GM13976 (cell line): ENCODE measurements around the gene AEN.

Experiments used
- DNase-seq: peaks from one replicate; pipeline ENCODE4 v3.0.0; 2012; ENCODE audit warnings: low spot score
- CTCF ChIP-seq: IDR thresholded peaks from 2 replicates; pipeline ENCODE4 v1.5.1; 2012; ENCODE audit warnings: borderline replicate concordance, mild to moderate bottlenecking; ENCODE audit not compliant: insufficient read depth; ENCODE audit errors: extremely low read depth, missing control alignments, control extremely low read depth
- in situ Hi-C: fragments of 300-500 bp; cut with MboI; formaldehyde crosslinking; loops from one replicate; pipeline ENCODE4 v1.12.0; 2022; ENCODE audit warnings: low sequenced_read_pairs, mixed read lengths, inconsistent platforms; ENCODE audit not compliant: unreplicated experiment

Gene AEN

GRCh38 chr15:88658070-88658965 lies 37.2 kb downstream of the AEN start:
- DNase-seq = no peak
- no peak for TF ChIP-seq CTCF
- in situ Hi-C loops = no loop called here

GRCh38 chr15:88658972-88659931 lies 38.1 kb downstream of the AEN start:
- in situ Hi-C loops = no loop called here
- TF ChIP-seq CTCF = no peak

GRCh38 chr15:88661041-88661700 lies 40.0 kb downstream of the AEN start:
- in situ Hi-C loops = no loop called here
- no peak for TF ChIP-seq CTCF
- no peak for DNase-seq

More at GRCh38 chr15:88658972-88659931, 38.1 kb downstream of the AEN start:
- no peak for DNase-seq

GRCh38 chr15:88661761-88662556 lies 40.8 kb downstream of the AEN start:
- no peak for DNase-seq
- TF ChIP-seq CTCF = no peak
- in situ Hi-C loops = no loop called here

- no peak for DNase-seq
- no peak for TF ChIP-seq CTCF
- in situ Hi-C loops = no loop called here
Observed at GRCh38 chr15:88663141-88663621, 42.0 kb downstream of the AEN start.
